Prostate gland (tissue), 2 donors: ENCODE data around the gene SGSH.

Experiments used
- CTCF ChIP-seq, 4 experiments: fragments of 200-600 bp in 2 of 4; fragments of 450-650 bp in 2 of 4; sonication (generic) in 2 of 4; IDR thresholded peaks; 1 replicate in 3 of 4; 2 replicates in 1 of 4; pipeline ENCODE4 v1.5.1; 2016 to 2019; ENCODE audit warnings: antibody characterized with exemption in 4 of 4, mild to moderate bottlenecking in 2 of 4, moderate library complexity in 2 of 4
- POLR2A ChIP-seq: fragments of 450-650 bp; IDR thresholded peaks from one replicate; pipeline ENCODE4 v1.6.1; 2016; ENCODE audit warnings: antibody characterized with exemption, mild to moderate bottlenecking

DNA sequence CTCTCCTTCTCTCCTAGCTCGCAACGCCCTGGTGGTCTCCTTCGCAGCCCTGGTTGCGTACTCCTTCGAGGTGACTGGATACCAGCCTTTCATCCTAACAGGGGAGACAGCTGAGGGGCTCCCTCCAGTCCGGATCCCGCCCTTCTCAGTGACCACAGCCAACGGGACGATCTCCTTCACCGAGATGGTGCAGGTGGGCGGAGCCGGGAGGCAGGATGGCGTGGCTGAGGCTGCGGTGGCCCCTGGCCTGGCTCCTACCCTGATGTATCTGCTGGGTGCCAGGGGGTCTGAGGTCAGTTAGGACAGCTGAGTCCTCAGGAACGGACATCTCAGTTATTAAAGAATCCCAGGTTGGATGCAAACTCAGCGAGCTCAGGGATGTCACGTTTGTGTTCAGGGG lies 16.8 kb upstream of the SGSH start:
- TF ChIP-seq CTCF (IDR thresholded peaks at IDR 0.05), result no peak
- no peak for TF ChIP-seq POLR2A
